ENCODE results near the gene DCANP1.

DCANP1 gene

DNA sequence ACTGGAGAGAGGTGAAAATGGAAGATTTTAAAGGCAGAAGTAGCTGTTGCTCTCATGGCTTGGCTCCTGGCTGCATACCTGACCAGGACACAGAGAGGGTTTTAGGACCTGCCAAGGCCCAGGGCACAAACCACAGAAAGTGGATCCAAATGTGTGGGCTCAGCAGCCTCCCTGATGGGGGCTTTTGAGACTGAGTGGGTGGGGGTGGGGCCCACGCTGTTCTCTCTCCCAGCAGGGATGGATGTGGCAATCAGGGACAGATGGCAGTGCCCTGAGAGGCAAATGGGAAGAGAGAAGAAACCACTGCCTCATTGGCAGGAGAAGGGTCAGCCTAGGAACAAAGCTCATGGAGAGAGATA, 39.9 kb upstream of the DCANP1 start:
- Histone ChIP-seq H2BK12ac (ENCODE audit: low read length) (no peak overlapping the region), H3K18ac (ENCODE audit: low read length) (no peak overlapping the region), H3K4me2 (ENCODE audit: insufficient read depth, low read length, poor library complexity, severe bottlenecking) (no peak overlapping the region), H3K27ac (replicated peaks; ENCODE audit: low read length) (no peak overlapping the region), H2BK15ac (ENCODE audit: low read length) (no peak overlapping the region), H3K4me1 (ENCODE audit: control insufficient read depth in 2 of 2, insufficient read depth in 1 of 2, low read depth in 1 of 2, low read length in 2 of 2) (peaks cover 12 to 29% of the 10 kb centered on the region in 2 donors), H4K8ac (ENCODE audit: low read depth, low read length) (no peak overlapping the region), H3K9me3 (replicated peaks in 1 of 2; ENCODE audit: control insufficient read depth in 2 of 2, insufficient read depth in 1 of 2, low read depth in 1 of 2, low read length in 2 of 2) (peaks cover under 1 to 3% of the 10 kb centered on the region in 2 donors), H4K91ac (ENCODE audit: low read depth, low read length, poor library complexity) (no peak overlapping the region), H3K36me3 (replicated peaks in 1 of 2; ENCODE audit: control insufficient read depth in 2 of 2, insufficient read depth in 2 of 2, low read length in 2 of 2) (no peaks in the 10 kb centered on the region), H2BK5ac (ENCODE audit: low read length) (no peak overlapping the region), H3K23ac (ENCODE audit: low read depth, low read length, poor library complexity) (no peak overlapping the region), H2AFZ (ENCODE audit: low read length) (no peak overlapping the region), H2BK120ac (ENCODE audit: low read depth, low read length) (no peak overlapping the region), H3K79me1 (ENCODE audit: low read depth, low read length) (no peaks in the 10 kb centered on the region), H3K9ac (ENCODE audit: low read depth, low read length, poor library complexity) (no peak overlapping the region), H3K4ac (ENCODE audit: low read length) (no peak overlapping the region), H3K14ac (ENCODE audit: low read length) (no peak overlapping the region), H2AK5ac (ENCODE audit: low read depth, low read length) (peak overlapping the region; percentile 5), H3K27me3 (ENCODE audit: control insufficient read depth in 3 of 3, insufficient read depth in 3 of 3, low read depth in 1 of 3, low read length in 3 of 3) (peaks cover 8 to 97% (median 80%) of the 10 kb centered on the region in 3 experiments), H3K4me3 (ENCODE audit: low read length in 2 of 2) (no peak overlapping the region)
- no peak for DNase-seq (ENCODE audit: low spot score)
- WGBS, 2 donors (ENCODE audit: extremely low coverage in 2 of 2, insufficient read length in 2 of 2, insufficient replicate concordance in 1 of 2) = no CpG with 5 or more reads among the region's 1 CpG

DNA sequence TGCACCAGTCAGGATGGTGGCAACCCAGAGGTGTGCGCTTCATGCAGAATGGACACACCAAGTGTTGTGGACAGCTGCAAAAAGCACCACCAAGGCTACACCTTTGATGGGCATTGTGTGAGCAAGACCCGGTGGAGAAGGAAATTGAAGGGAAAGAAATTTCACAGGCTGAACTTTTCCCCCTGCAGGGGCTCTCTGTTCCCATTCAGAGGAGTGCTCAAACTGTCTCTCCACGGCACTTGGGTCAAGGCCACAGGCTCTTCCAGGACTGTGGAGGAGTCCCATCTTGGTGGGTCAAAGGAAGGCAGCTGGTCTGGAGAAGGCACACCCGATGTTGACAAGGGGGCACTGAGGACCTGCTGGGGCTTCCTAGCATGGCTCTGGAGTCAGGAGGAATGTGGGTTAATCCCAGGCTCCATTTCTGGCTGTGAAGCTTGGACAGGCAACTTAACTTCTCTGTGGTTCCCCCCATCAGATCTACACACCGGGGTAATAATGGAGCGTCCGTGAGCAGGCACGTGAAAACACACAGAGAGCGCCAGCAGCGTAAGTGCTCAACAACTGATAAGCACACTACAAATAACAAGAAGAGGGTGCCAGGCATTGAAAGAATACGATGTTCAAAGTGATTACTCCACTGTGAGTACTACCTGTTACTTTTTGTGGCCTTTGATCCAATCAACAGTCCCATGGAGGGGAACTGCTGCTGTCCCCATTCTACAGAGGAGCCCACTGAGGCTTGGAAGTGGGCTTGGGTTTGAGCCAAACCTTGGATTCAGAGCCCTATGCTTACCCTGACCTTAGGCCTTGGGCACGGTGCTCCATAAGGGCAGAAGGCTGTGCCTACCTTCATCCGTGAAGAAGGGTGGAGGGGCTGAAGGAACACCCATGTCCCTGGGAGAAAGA, 39.2 kb upstream of the DCANP1 start:
- Histone ChIP-seq H2BK15ac (ENCODE audit: low read length) (no peak overlapping the region), H2BK12ac (ENCODE audit: low read length) (no peak overlapping the region), H2AFZ (ENCODE audit: low read length) (no peak overlapping the region), H2AK5ac (ENCODE audit: low read depth, low read length) (peak overlapping the region; percentile 5), H3K4me3 (ENCODE audit: low read length in 2 of 2) (peak overlapping the region in 1 of 2 donors; percentile 48), H4K91ac (ENCODE audit: low read depth, low read length, poor library complexity) (no peak overlapping the region), H3K27ac (replicated peaks; ENCODE audit: low read length) (no peak overlapping the region), H3K4ac (ENCODE audit: low read length) (no peak overlapping the region), H3K18ac (ENCODE audit: low read length) (no peak overlapping the region), H3K14ac (ENCODE audit: low read length) (no peak overlapping the region), H2BK120ac (ENCODE audit: low read depth, low read length) (no peak overlapping the region), H3K9ac (ENCODE audit: low read depth, low read length, poor library complexity) (no peak overlapping the region), H3K9me3 (replicated peaks in 1 of 2; ENCODE audit: control insufficient read depth in 2 of 2, insufficient read depth in 1 of 2, low read depth in 1 of 2, low read length in 2 of 2) (peaks cover 3% of the 10 kb centered on the region in 2 donors), H3K4me2 (ENCODE audit: insufficient read depth, low read length, poor library complexity, severe bottlenecking) (no peak overlapping the region), H2BK5ac (ENCODE audit: low read length) (no peak overlapping the region), H3K36me3 (replicated peaks in 1 of 2; ENCODE audit: control insufficient read depth in 2 of 2, insufficient read depth in 2 of 2, low read length in 2 of 2) (no peaks in the 10 kb centered on the region), H3K23ac (ENCODE audit: low read depth, low read length, poor library complexity) (no peak overlapping the region), H3K79me1 (ENCODE audit: low read depth, low read length) (peaks cover 1% of the 10 kb centered on the region), H3K4me1 (ENCODE audit: control insufficient read depth in 2 of 2, insufficient read depth in 1 of 2, low read depth in 1 of 2, low read length in 2 of 2) (peaks cover 12 to 25% of the 10 kb centered on the region in 2 donors), H4K8ac (ENCODE audit: low read depth, low read length) (no peak overlapping the region), H3K27me3 (ENCODE audit: control insufficient read depth in 3 of 3, insufficient read depth in 3 of 3, low read depth in 1 of 3, low read length in 3 of 3) (peaks cover 8 to 96% (median 80%) of the 10 kb centered on the region in 3 experiments)
- no CpG with 5 or more reads among the region's 13 CpGs for WGBS, 2 donors (ENCODE audit: extremely low coverage in 2 of 2, insufficient read length in 2 of 2, insufficient replicate concordance in 1 of 2)
- DNase-seq (ENCODE audit: low spot score) = no peak

DNA sequence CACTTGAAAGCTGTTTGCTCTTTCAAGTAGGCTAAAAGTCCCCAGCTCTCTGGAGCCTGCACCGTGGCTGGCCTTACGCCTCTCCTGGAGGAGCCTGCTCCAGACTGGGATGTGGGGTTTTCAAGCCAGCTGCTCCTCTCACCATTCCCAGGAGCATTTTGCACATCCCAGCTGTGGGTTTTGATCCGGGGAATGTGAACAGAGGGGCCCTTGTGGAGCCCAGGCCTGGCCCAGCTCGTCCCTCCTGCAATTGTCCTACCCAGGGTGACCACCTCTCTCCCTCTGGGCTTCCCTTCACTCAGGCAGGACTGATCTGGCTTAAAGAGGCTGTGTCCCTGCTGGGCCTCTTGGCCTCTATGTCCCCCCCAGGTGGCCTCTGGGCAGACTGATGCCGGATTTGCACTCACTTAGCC, 37.5 kb upstream of the DCANP1 start:
- WGBS, 2 donors (ENCODE audit: extremely low coverage in 2 of 2, insufficient read length in 2 of 2, insufficient replicate concordance in 1 of 2) = no CpG with 5 or more reads among the region's 5 CpGs
- Histone ChIP-seq H3K27ac (replicated peaks; ENCODE audit: low read length) (no peak overlapping the region), H3K4me3 (ENCODE audit: low read length in 2 of 2) (no peak overlapping the region), H3K27me3 (ENCODE audit: control insufficient read depth in 3 of 3, insufficient read depth in 3 of 3, low read depth in 1 of 3, low read length in 3 of 3) (peaks cover 4 to 87% (median 76%) of the 10 kb centered on the region in 3 experiments), H2BK15ac (ENCODE audit: low read length) (no peak overlapping the region), H3K79me1 (ENCODE audit: low read depth, low read length) (peaks cover 1% of the 10 kb centered on the region), H3K9ac (ENCODE audit: low read depth, low read length, poor library complexity) (no peak overlapping the region), H2AK5ac (ENCODE audit: low read depth, low read length) (no peak overlapping the region), H3K18ac (ENCODE audit: low read length) (no peak overlapping the region), H3K4me2 (ENCODE audit: insufficient read depth, low read length, poor library complexity, severe bottlenecking) (no peak overlapping the region), H3K36me3 (replicated peaks in 1 of 2; ENCODE audit: control insufficient read depth in 2 of 2, insufficient read depth in 2 of 2, low read length in 2 of 2) (no peaks in the 10 kb centered on the region), H2BK120ac (ENCODE audit: low read depth, low read length) (no peak overlapping the region), H3K4ac (ENCODE audit: low read length) (no peak overlapping the region), H3K23ac (ENCODE audit: low read depth, low read length, poor library complexity) (no peak overlapping the region), H4K91ac (ENCODE audit: low read depth, low read length, poor library complexity) (no peak overlapping the region), H2BK5ac (ENCODE audit: low read length) (no peak overlapping the region), H3K9me3 (replicated peaks in 1 of 2; ENCODE audit: control insufficient read depth in 2 of 2, insufficient read depth in 1 of 2, low read depth in 1 of 2, low read length in 2 of 2) (peaks cover 0 to 3% of the 10 kb centered on the region in 2 donors), H3K4me1 (ENCODE audit: control insufficient read depth in 2 of 2, insufficient read depth in 1 of 2, low read depth in 1 of 2, low read length in 2 of 2) (peaks cover 6 to 10% of the 10 kb centered on the region in 2 donors), H3K14ac (ENCODE audit: low read length) (no peak overlapping the region), H2AFZ (ENCODE audit: low read length) (no peak overlapping the region), H2BK12ac (ENCODE audit: low read length) (no peak overlapping the region), H4K8ac (ENCODE audit: low read depth, low read length) (no peak overlapping the region)
- no peak for DNase-seq (ENCODE audit: low spot score)

DNA sequence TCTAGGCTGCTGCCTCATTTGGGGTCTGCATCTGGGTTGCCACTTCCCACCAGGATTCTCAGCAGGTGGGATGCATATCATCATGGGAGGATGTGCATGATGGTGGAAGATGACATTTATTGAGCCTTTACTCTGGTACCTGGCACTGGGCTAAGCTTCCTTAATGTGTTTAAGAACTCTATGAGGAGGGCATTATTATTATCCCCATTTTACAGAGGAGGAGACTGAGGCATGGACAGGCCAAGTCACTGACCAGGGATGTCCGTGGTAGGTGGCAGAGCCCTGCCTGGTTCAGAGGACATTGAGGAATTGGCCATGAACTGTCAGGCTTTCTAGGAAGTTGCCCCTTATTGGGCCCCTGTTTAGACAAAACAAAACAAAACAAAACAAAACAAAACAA, 36.1 kb upstream of the DCANP1 start:
- no peak overlapping the region for H4K8ac ChIP-seq (ENCODE audit: low read depth, low read length)

More for the DNA sequence above, 36.1 kb upstream of the DCANP1 start:
- Histone ChIP-seq H3K18ac (ENCODE audit: low read length) (no peak overlapping the region), H2AK5ac (ENCODE audit: low read depth, low read length) (no peak overlapping the region), H3K9me3 (replicated peaks in 1 of 2; ENCODE audit: control insufficient read depth in 2 of 2, insufficient read depth in 1 of 2, low read depth in 1 of 2, low read length in 2 of 2) (peaks cover 0 to 3% of the 10 kb centered on the region in 2 donors), H2BK15ac (ENCODE audit: low read length) (no peak overlapping the region), H3K4me1 (ENCODE audit: control insufficient read depth in 2 of 2, insufficient read depth in 1 of 2, low read depth in 1 of 2, low read length in 2 of 2) (peaks cover 0 to 12% of the 10 kb centered on the region in 2 donors), H3K27ac (replicated peaks; ENCODE audit: low read length) (no peak overlapping the region), H3K27me3 (ENCODE audit: control insufficient read depth in 3 of 3, insufficient read depth in 3 of 3, low read depth in 1 of 3, low read length in 3 of 3) (peaks cover 4 to 87% (median 77%) of the 10 kb centered on the region in 3 experiments), H3K4ac (ENCODE audit: low read length) (no peak overlapping the region), H3K23ac (ENCODE audit: low read depth, low read length, poor library complexity) (no peak overlapping the region), H2BK120ac (ENCODE audit: low read depth, low read length) (no peak overlapping the region), H4K91ac (ENCODE audit: low read depth, low read length, poor library complexity) (no peak overlapping the region), H3K4me3 (ENCODE audit: low read length in 2 of 2) (no peak overlapping the region), H2BK12ac (ENCODE audit: low read length) (no peak overlapping the region), H2AFZ (ENCODE audit: low read length) (no peak overlapping the region), H3K9ac (ENCODE audit: low read depth, low read length, poor library complexity) (no peak overlapping the region), H2BK5ac (ENCODE audit: low read length) (no peak overlapping the region), H3K14ac (ENCODE audit: low read length) (no peak overlapping the region), H3K79me1 (ENCODE audit: low read depth, low read length) (peaks cover 1% of the 10 kb centered on the region), H3K36me3 (replicated peaks in 1 of 2; ENCODE audit: control insufficient read depth in 2 of 2, insufficient read depth in 2 of 2, low read length in 2 of 2) (no peaks in the 10 kb centered on the region), H3K4me2 (ENCODE audit: insufficient read depth, low read length, poor library complexity, severe bottlenecking) (no peak overlapping the region)
- no peak for DNase-seq (ENCODE audit: low spot score)
- WGBS, 2 donors (ENCODE audit: extremely low coverage in 2 of 2, insufficient read length in 2 of 2, insufficient replicate concordance in 1 of 2) = no CpG with 5 or more reads among the region's 1 CpG
